ENCODE data around the gene DUSP2. TPM values are rescaled to one million over a fixed set of nuclear protein-coding genes. Genes with fewer than 3 reads are reported as not detected.

Gene DUSP2
- total RNA-seq, 1 experiment from 2014 or later = 21.1 TPM

GRCh38 chr2:96102596-96103186 is 42.5 kb downstream of the DUSP2 start:
- no peak for DNase-seq (ENCODE audit: low read depth)

DNA sequence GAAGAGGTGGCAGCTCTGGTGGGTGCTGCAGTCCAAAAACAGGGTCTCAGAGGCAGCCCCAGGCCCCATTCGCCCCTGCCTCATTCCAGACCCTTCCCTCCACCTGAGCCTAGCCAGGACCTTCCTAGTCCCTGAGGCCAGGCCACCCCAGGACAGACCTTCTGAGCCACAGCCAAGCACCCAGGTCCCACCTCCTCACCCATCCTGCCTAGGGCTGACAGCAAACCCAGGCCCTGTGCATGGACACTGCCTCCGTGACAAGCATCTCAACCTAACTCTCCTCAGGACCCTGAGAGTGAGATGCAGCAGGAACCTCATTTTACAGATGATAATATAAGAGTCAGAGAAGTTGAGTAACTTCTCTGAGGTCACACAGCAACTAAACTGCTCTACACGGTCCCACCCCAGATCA is 44.3 kb downstream of the DUSP2 start:
- no peak for DNase-seq (ENCODE audit: low read depth)

GRCh38 chr2:96099861-96100798 is 45.1 kb downstream of the DUSP2 start:
- no peak for DNase-seq (ENCODE audit: low read depth)

DNA sequence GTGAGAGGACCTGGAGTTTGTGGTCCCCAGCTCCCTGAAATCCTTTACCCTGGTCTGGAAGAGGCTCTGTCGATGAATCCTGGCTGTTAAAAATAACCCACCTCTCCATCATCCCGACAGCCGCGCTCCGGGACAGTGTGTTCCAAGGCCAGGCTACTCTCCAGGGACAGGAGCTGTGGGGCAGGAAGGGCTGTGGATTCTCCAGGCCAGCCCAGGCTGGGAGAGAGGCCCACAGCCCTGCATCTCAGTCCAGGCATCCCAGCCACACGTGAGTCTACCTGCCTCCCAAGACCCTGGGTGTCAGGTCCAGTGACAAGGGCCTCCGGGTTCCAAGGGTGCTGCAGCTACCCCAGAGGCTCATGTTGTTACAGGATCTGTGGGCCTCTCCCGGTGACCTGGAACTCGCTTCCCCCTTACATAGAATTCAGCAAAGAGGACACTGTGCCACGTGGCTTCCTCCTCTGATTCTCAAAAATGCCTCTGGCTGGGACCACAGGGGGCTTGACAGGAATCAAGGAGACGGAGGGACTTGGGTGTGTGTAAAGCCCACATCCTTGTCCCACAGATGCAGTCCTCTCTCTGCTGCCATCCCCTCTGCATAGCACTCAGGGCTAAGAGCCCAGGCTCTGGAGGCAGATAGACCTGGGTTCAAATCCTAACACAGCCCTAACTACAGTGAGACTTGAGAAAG is 46.2 kb downstream of the DUSP2 start:
- no peak for DNase-seq (ENCODE audit: low read depth)

- no peak for DNase-seq (ENCODE audit: low read depth)
Observed at GRCh38 chr2:96097951-96098823, 47.1 kb downstream of the DUSP2 start.

DNA sequence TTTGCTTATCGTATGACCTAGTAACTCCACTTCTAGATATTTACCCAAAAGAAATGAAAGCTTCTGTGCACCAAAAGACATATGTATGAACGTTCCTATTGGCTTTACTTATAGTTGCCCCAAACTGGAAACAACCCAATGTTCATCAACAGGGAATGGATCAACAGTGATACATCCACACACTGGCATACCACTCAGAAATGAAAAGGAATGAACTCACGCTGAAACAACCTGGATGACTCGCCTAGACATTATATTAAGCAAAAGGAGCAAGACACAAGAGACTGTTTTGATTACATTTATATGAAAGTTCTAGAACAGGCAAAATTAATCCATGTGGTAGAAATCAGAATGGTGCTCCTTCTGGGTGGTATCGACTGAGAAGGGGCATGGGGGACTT is 47.8 kb downstream of the DUSP2 start:
- DNase-seq (ENCODE audit: low read depth) = no peak

GRCh38 chr2:96095116-96095636 is 50.1 kb downstream of the DUSP2 start:
- no peak for DNase-seq (ENCODE audit: low read depth)

DNA sequence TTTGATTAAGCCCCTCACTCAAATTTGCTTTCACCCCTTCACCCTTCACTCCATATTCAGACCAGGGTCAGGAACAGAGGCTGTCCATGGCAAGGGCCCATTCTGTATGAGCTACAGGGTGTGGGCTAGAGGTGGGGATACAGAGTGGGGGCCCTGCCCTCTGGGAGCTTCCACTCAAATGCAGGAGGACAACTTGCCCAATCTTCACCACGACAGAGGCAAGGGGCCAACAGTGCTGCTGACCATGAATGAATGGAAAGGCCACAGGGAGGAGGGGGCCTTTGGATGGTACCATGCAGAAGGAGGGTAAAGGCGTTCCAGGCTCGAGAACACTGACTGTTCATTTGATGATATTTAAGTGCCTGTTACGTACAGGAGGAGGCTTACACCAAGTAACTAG is 51.7 kb downstream of the DUSP2 start:
- DNase-seq (ENCODE audit: low read depth) = no peak

Other genes starting within 250 kb of the DUSP2 start
- gene ANKRD36C, start 153.6 kb downstream of the DUSP2 start, total RNA-seq (2014; rRNA removed; shearing (Covaris generic)) = 8.5 and 10.9 TPM in 2 replicates
- 0.06 TPM in 1 of 2 replicates, not detected in the other for gene GPAT2, start 110.5 kb downstream of the DUSP2 start, total RNA-seq (2014; rRNA removed; shearing (Covaris generic))
- 0.42 TPM in 1 of 2 replicates, not detected in the other for gene ADRA2B, start 28.9 kb downstream of the DUSP2 start, total RNA-seq (2014; rRNA removed; shearing (Covaris generic))
- gene ASTL, start 6.9 kb downstream of the DUSP2 start, total RNA-seq (2014; rRNA removed; shearing (Covaris generic)) = not detected in 2 replicates
- 176 and 199 TPM in 2 replicates for gene STARD7, start 63.4 kb upstream of the DUSP2 start, total RNA-seq (2014; rRNA removed; shearing (Covaris generic))
- gene TMEM127, start 120.6 kb upstream of the DUSP2 start, total RNA-seq (2014; rRNA removed; shearing (Covaris generic)) = 16.2 and 19.1 TPM in 2 replicates
- gene CIAO1, start 120.8 kb upstream of the DUSP2 start, total RNA-seq (2014; rRNA removed; shearing (Covaris generic)) = 136 and 166 TPM in 2 replicates
- 29.2 and 34.9 TPM in 2 replicates for gene SNRNP200, start 160.1 kb upstream of the DUSP2 start, total RNA-seq (2014; rRNA removed; shearing (Covaris generic))
- gene ITPRIPL1, start 179.9 kb upstream of the DUSP2 start, total RNA-seq (2014; rRNA removed; shearing (Covaris generic)) = 2.4 and 2.7 TPM in 2 replicates
- 56.2 and 66.9 TPM in 2 replicates for gene NCAPH, start 190.3 kb upstream of the DUSP2 start, total RNA-seq (2014; rRNA removed; shearing (Covaris generic))

Measured in Daoy (cell line).